GM18508 (cell line): ENCODE measurements around the gene SNAPC2.
A peak's percentile ranks its signal among the peaks of the same experiment; 100 is the strongest.
"Not testable (repeated sequence)": the region's sequence is repeated elsewhere in the genome, so short reads cannot be mapped to it uniquely, and the experiment has no call there.

Experiments used
- ATAC-seq: cut with Tn5 transposase; IDR thresholded peaks from one replicate; pipeline ENCODE4 v1.9.1; 2021; ENCODE audit warnings: moderate number of reproducible peaks; ENCODE audit not compliant: insufficient read depth, unreplicated experiment

The SNAPC2 gene

GRCh38 chr19:7930765-7931164 lies 10.6 kb downstream of the SNAPC2 start:
- no peak for ATAC-seq

GRCh38 chr19:7931221-7932061 lies 11.3 kb downstream of the SNAPC2 start:
- ATAC-seq, result no peak

GRCh38 chr19:7932276-7932929 lies 12.3 kb downstream of the SNAPC2 start:
- ATAC-seq, result no peak

DNA sequence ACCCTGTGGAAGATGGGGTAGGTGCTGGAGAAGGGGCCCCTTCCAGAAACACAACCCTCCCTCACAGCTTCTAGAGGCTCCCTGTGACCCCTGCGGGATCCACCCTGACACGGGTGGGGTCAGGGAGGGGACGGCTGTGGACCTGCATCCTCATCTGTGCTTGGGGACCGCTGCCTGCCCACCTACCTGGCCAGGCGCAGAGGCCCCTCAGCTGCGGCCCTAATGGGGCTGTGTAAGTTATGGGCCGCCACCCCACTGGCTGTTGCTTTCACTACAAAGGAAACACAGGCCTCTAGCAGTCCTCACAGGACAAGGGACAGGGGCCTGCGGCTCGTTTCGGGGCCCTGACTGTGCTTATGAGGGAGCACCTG lies 12.8 kb downstream of the SNAPC2 start:
- ATAC-seq, result no peak

- no peak for ATAC-seq
Measured at GRCh38 chr19:7933411-7933810, 13.3 kb downstream of the SNAPC2 start.

DNA sequence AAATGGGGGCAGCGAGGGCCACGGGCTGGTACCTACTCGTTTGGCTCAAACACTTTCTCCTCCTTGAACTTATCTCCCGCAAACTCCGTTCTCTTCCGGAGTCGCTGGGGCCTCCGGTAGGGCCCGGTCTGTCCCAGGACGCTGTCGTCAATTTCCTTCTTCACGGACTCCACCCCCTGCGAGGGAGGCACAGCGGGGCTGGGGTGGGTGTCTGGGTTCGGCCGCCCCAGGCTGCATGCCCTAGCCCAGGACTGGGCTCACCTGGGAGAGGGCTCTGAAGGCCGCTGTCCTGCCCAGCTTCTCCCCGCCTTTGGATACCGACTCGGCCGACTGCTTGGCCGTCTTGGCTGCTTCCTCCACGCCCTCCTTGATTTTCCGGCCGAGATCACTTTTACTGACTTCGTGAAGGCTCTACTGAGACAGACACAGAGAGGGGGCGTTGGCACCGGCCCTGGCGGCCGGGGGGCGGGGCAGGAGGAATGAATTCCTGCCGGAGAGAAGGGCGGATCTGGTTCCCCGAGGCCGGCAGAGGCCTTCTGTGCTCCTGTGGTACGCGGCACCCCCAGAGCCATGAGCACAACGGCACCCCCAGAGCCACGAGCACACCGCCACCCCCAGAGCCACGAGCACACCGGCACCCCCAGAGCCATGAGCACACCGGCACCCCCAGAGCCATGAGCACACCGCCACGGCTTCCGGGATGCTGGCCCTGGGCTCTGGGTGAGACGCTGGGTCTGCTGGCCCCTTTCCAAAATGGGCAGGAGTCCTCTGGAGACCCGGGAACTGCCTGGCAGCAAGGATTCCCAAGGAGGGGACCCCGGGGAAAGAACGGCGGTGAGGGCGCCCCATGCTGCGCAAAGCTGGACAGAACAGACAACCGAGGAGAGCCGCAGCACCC lies 13.9 kb downstream of the SNAPC2 start:
- no peak for ATAC-seq

DNA sequence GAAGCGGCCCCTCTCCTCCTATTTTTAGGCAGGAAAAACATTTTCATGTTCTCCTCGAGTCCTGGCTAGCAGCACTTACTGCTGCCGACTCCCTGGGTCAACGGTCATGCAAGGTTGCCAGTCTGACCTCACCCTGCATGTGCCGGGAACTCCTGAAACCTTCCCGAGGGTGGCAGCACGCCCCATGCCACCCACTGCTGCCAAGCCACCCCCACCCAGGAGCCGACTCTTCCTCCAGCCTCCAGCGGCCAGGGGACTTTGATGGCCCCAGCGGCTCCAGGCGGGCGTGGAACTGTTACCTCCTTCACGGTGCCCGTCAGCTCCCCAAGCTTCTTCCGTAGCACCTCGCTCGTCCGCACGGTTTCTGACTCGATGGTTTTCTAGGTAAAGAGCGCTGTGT lies 14.6 kb downstream of the SNAPC2 start:
- no peak for ATAC-seq

DNA sequence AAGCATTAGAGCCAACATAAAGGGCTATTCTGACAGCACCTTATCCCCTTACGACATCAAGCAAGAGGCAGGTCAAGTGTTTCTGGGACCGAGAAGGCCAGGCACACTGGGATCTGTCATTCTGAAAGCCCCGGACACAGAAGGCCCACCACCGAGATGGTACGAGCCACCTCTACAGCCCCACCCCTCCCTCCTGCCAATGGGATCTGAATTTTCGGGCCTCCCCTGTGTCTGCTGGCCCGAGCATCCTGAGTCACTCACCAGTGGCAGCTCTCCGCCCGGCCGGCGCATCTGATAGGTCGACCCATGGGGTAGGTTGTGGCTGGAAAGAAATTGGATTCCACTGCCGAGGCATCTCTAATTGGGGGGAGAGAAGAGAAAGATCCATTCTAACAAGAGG lies 20.7 kb downstream of the SNAPC2 start:
- ATAC-seq, result no peak

- ATAC-seq, result no peak
Measured at GRCh38 chr19:7941895-7942596, 21.9 kb downstream of the SNAPC2 start.

GRCh38 chr19:7942981-7943443 lies 22.9 kb downstream of the SNAPC2 start:
- ATAC-seq, result no peak

GRCh38 chr19:7943444-7944176 lies 23.5 kb downstream of the SNAPC2 start, which contains the start of gene TIMM44:
TSS of gene TIMM44 (minus strand) at chr19:7943666. CDS start at chr19:7943651, 15 bp downstream.
- peak; percentile 82 for ATAC-seq

- ATAC-seq, result no peak
Measured at GRCh38 chr19:7944177-7944761, 24.1 kb downstream of the SNAPC2 start.

DNA sequence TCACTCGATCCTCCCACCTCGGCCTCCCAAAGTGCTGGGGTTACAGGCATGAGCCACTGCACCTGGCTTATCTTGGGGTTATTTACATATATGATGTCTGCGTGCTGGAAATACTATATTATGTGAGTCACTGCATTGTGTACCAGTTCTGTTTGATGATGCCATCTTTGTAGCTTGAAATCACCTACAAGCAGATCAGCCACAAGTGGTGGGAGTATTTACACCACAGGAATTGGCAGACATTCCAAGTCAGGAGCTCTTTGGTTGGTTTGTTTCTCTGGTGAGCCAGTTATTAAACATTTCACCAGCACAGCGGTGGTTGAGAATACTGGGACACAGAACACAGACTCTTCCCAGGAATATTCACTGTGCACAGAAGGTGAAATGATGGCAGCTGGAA lies 27.8 kb downstream of the SNAPC2 start:
- ATAC-seq, result no peak

DNA sequence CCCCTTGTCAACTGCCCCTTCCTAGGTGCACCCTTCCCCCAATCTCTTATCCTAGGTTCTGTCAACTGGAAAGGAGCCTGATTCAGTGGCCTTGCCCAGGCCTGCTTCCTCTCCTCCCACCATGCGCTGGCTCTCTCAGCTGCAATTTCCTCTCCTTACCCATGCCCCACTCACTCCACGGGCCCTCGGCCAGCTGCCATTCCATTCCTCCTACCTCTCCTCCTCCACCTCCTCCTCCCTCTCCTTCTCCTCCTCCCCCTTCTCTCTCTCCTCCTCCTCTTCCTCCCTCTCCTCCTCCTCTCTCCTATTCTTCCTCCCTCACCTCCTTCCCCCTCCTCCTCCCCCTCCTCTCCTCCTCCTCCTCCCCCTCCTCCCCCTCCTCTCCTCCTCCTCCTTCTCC lies 32.9 kb downstream of the SNAPC2 start:
- ATAC-seq, result no peak

GRCh38 chr19:7953576-7953975 lies 33.4 kb downstream of the SNAPC2 start:
- ATAC-seq, result no peak

DNA sequence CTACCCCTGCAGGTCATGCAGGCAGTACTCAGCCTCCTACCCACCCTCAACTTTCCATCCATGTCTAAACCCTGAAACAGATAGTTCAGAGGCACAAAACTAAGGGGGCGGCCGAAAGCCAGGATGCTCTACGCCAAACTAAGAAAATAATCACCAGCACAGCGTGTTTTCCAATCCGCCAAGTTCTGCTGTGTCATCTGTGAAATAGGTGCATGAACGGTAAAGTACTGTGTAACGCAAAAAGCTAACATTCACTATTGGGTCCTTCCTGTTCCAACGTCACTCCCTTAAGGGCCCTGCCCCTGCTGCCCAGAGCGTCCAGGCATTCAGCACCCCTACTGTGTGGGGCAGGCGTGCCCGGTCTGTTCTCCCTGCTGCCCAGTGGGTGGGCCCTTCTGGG lies 35.6 kb downstream of the SNAPC2 start:
- no peak for ATAC-seq

DNA sequence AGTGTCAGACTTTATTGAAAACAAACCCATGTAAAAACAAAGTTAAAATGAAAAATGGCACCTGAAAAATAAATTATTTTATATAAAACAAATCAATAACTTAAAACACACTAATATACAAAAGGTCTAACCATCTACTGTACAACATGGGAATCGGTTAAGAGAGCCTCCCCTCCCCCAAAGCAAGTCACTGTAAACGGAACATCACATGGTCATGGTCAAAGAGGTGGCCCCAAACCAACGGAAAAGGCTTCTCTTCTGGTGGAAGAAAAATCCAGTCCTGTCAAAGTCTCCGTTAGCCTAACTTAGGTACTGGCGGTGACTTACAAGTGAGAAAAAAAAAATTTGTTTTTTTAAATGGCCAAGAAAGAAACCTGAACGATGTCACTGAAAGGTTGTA lies 39.1 kb downstream of the SNAPC2 start:
- no peak for ATAC-seq

- ATAC-seq, result not testable (repeated sequence)
Measured at GRCh38 chr19:7961082-7961481, 40.9 kb downstream of the SNAPC2 start.
